Endothelial cell of umbilical vein (primary cell): ENCODE data around the gene MINDY3. TPM values are rescaled to one million over a fixed set of nuclear protein-coding genes. Genes with fewer than 3 reads are reported as not detected.

Source experiments
- BruUV-seq: library from RNA; stranded (reverse); fragments of 400-500 nt; replicated peaks from 2 replicates; lab custom pipeline; 2021; lab: Mats Ljungman, UMichigan
- CTCF ChIA-PET: fragments of 300-600, 350-600 bp; sonication (Branson Sonifier 250); formaldehyde crosslinking; loops from one replicate; lab custom pipeline; 2021; ENCODE audit warnings: antibody characterized with exemption, inconsistent platforms; lab: Charles Lee
- POLR2A ChIA-PET: fragments of 300-600, 350-600 bp; sonication (Branson Sonifier 250); formaldehyde crosslinking; loops from one replicate; lab custom pipeline; 2021; ENCODE audit warnings: antibody characterized with exemption, inconsistent platforms; lab: Charles Lee
- DNase-seq: peaks from one replicate; pipeline ENCODE4 v3.0.0-alpha.2; 2011; ENCODE audit warnings: low read depth, low spot score
- FAIRE-seq: peaks from 2 replicates; lab custom pipeline; 2011; peaks lifted over from hg19 to GRCh38; lab: Jason Lieb, UNC
- H2AFZ ChIP-seq: 2 replicates; pipeline ENCODE4 v1.6.0; 2012; ENCODE audit warnings: low read depth, low read length, control low read depth, inconsistent platforms
- H3K27ac ChIP-seq: 2 replicates; pipeline ENCODE4 v1.5.1; 2011; ENCODE audit warnings: low read depth, mild to moderate bottlenecking, control low read depth, low read length, moderate library complexity; ENCODE audit not compliant: insufficient read depth
- H3K27me3 ChIP-seq, 2 experiments: 2 replicates each; pipeline versions ENCODE4 v1.6.0 to v1.6.1; 2011; ENCODE audit warnings: low read length in 2 of 2, mixed read lengths in 1 of 2; ENCODE audit not compliant: control insufficient read depth in 2 of 2, insufficient read depth in 2 of 2
- H3K36me3 ChIP-seq, 2 experiments: 2 replicates in 1 of 2; 3 replicates in 1 of 2; pipeline ENCODE4 v1.5.1; 2011; ENCODE audit warnings: low read length in 2 of 2, mild to moderate bottlenecking in 1 of 2, moderate library complexity in 1 of 2; ENCODE audit not compliant: control insufficient read depth in 2 of 2, insufficient read depth in 2 of 2; ENCODE audit errors: extremely low read depth in 1 of 2
- H3K4me1 ChIP-seq: 3 replicates; pipeline ENCODE4 v1.5.1; 2011; ENCODE audit warnings: mild to moderate bottlenecking, low read length; ENCODE audit not compliant: control insufficient read depth, insufficient read depth; ENCODE audit errors: extremely low read depth
- H3K4me2 ChIP-seq: 2 replicates; pipeline ENCODE4 v1.6.1; 2011; ENCODE audit warnings: low read length, control low read depth, mixed read lengths; ENCODE audit not compliant: insufficient read depth
- H3K4me3 ChIP-seq, 3 experiments: fragments of 200-600 bp in 1 of 3; sonication (generic), shearing (Covaris generic) in 1 of 3; replicated peaks in 1 of 3; 2 replicates each; pipeline ENCODE4 v1.5.1; 2011 to 2016; ENCODE audit warnings: control low read depth in 3 of 3, low read length in 3 of 3, mild to moderate bottlenecking in 2 of 3, inconsistent platforms in 1 of 3, low read depth in 1 of 3, moderate library complexity in 1 of 3; ENCODE audit not compliant: insufficient read depth in 1 of 3
- H3K79me2 ChIP-seq: 2 replicates; pipeline ENCODE4 v1.6.0; 2012; ENCODE audit warnings: low read length, inconsistent platforms; ENCODE audit not compliant: control insufficient read depth, insufficient read depth
- H3K9ac ChIP-seq: replicated peaks from 2 replicates; pipeline ENCODE3; 2011; ENCODE audit warnings: low read length, control low read depth; ENCODE audit not compliant: insufficient read depth; ENCODE audit errors: extremely low read depth
- H3K9me1 ChIP-seq: replicated peaks from 3 replicates; pipeline ENCODE4 v1.6.0; 2011; ENCODE audit warnings: mild to moderate bottlenecking, low read length; ENCODE audit not compliant: control insufficient read depth, insufficient read depth; ENCODE audit errors: extremely low read depth
- H3K9me3 ChIP-seq: replicated peaks from 2 replicates; pipeline ENCODE4 v1.5.1; 2012; ENCODE audit warnings: low read length, inconsistent platforms; ENCODE audit not compliant: control insufficient read depth, insufficient read depth
- H4K20me1 ChIP-seq: replicated peaks from 2 replicates; pipeline ENCODE3; 2011; ENCODE audit warnings: mild to moderate bottlenecking, low read length; ENCODE audit not compliant: control insufficient read depth, insufficient read depth; ENCODE audit errors: extremely low read depth
- CTCF ChIP-seq, 2 donors: IDR thresholded peaks; 1 replicate in 1 of 2; 2 replicates in 1 of 2; pipeline ENCODE4 v1.5.1; 2011; ENCODE audit warnings: low read length in 2 of 2, mild to moderate bottlenecking in 2 of 2, moderate library complexity in 2 of 2, control low read depth in 1 of 2, inconsistent platforms in 1 of 2, low read depth in 1 of 2; ENCODE audit not compliant: insufficient read depth in 1 of 2; ENCODE audit errors: extremely low read depth in 1 of 2
- EZH2 ChIP-seq: IDR thresholded peaks from 2 replicates; pipeline ENCODE4 v1.6.1; 2012; ENCODE audit warnings: borderline replicate concordance, low read depth, mild to moderate bottlenecking, moderate library complexity, low read length, inconsistent platforms; ENCODE audit not compliant: severe bottlenecking
- FOS ChIP-seq: IDR thresholded peaks from 2 replicates; pipeline ENCODE4 v1.6.1; 2011; ENCODE audit warnings: mild to moderate bottlenecking, low read length, moderate library complexity, borderline replicate concordance; ENCODE audit not compliant: insufficient read depth
- GATA2 ChIP-seq: IDR thresholded peaks from 2 replicates; pipeline ENCODE4 v1.7.0; 2011; ENCODE audit warnings: low read depth, mild to moderate bottlenecking, moderate library complexity, mixed read lengths, low read length; ENCODE audit not compliant: insufficient read length, insufficient read depth
- JUN ChIP-seq: IDR thresholded peaks from 2 replicates; pipeline ENCODE4 v1.6.1; 2011; ENCODE audit warnings: borderline replicate concordance, low read depth; ENCODE audit not compliant: insufficient read length, insufficient read depth
- MAX ChIP-seq: IDR thresholded peaks from 2 replicates; pipeline ENCODE4 v1.6.1; 2011; ENCODE audit not compliant: insufficient read depth, insufficient read length
- MYC ChIP-seq: IDR thresholded peaks from one replicate; pipeline ENCODE4 v1.6.1; 2011; ENCODE audit warnings: mild to moderate bottlenecking, low read depth, low read length
- POLR2A ChIP-seq: IDR thresholded peaks from 2 replicates; pipeline ENCODE4 v1.6.1; 2012; ENCODE audit warnings: low read depth, mild to moderate bottlenecking, control low read depth, low read length
- POLR2AphosphoS5 ChIP-seq: IDR thresholded peaks from 2 replicates; pipeline ENCODE4 v1.6.1; 2012; ENCODE audit warnings: low read depth, mild to moderate bottlenecking, control low read depth, low read length, moderate library complexity; ENCODE audit not compliant: insufficient read depth
- dilution Hi-C: fragments of 300-500 bp; cut with MboI; formaldehyde crosslinking; loops from one replicate; pipeline ENCODE4 v1.15.0; 2019; ENCODE audit warnings: low sequenced_read_pairs; ENCODE audit not compliant: extremely low pct_ligation_motif_present
- intact Hi-C: fragments of 100-400 bp; cut with micrococcal nuclease; formaldehyde crosslinking; loops from one replicate; pipeline ENCODE4 v1.10.0; 2022
- polyA plus RNA-seq, 4 experiments: library from polyadenylated mRNA; depleted of rRNA in 3 of 4; stranded (reverse) in 3 of 4; unstranded in 1 of 4; fragments of >200 nt; gene quantifications; 2 replicates each; pipeline versions ENCODE4 v1.2.1 to v1.2.3, GENCODE V29; 2011 to 2012; ENCODE audit warnings: missing spikeins in 1 of 4
- total RNA-seq: library from RNA; stranded (reverse); gene quantifications from 2 replicates; pipeline ENCODE4 v1.2.3, GENCODE V29; 2021

Gene MINDY3
- total and polyA plus RNA-seq, 2 donors (not counting 3 experiments of a cell fraction or from before 2014, with no cell fraction given) = 7.5 to 20.2 TPM

GRCh38 chr10:15841696-15842095 is 18.6 kb downstream of the MINDY3 start:
- Histone ChIP-seq H3K27ac (no peak overlapping the region), H3K36me3 (peaks cover 0 to 2% of the 10 kb centered on the region in 2 experiments), H3K4me3 (no peak overlapping the region), H3K9me3 (no peaks in the 10 kb centered on the region), H3K4me1 (no peaks in the 10 kb centered on the region), H3K4me2 (no peak overlapping the region), H3K9me1 (no peaks in the 10 kb centered on the region), H3K79me2 (no peaks in the 10 kb centered on the region), H4K20me1 (no peaks in the 10 kb centered on the region), H2AFZ (no peak overlapping the region), H3K9ac (no peak overlapping the region), H3K27me3 (no peaks in the 10 kb centered on the region)
- DNase-seq (no peak), FAIRE-seq (no peak)
- POLR2A ChIA-PET = no interaction called here
- CTCF ChIA-PET = interaction anchor here (2.7 kb wide), 1 partner anchor 15 kb away, joined by 14 read pairs; no protein-coding TSS in a partner anchor
- no TSS peak for BruUV-seq
- no peak for TF ChIP-seq POLR2AphosphoS5
- no peak for TF ChIP-seq MAX
- TF ChIP-seq JUN = no peak
- TF ChIP-seq FOS = no peak
- no peak for TF ChIP-seq POLR2A
- TF ChIP-seq CTCF (IDR thresholded peaks at IDR 0.05; ENCODE audit: extremely low read depth in 1 of 2, insufficient read depth in 1 of 2, low read depth in 1 of 2, low read length in 2 of 2) = no peak
- TF ChIP-seq GATA2 = no peak
- no peak for TF ChIP-seq MYC
- TF ChIP-seq EZH2 = no peak
- dilution Hi-C loops (no loop called here), intact Hi-C loops (no loop called here)
